NCI-H748 treated with DMSO at 0.1 percent for 48 hours (cell line): ENCODE results near the gene KIF16B.

ENCODE experiments used
- DNase-seq: peaks from one replicate; lab custom pipeline; 2025; lab: John Stamatoyannopoulos, UW

The KIF16B gene

DNA sequence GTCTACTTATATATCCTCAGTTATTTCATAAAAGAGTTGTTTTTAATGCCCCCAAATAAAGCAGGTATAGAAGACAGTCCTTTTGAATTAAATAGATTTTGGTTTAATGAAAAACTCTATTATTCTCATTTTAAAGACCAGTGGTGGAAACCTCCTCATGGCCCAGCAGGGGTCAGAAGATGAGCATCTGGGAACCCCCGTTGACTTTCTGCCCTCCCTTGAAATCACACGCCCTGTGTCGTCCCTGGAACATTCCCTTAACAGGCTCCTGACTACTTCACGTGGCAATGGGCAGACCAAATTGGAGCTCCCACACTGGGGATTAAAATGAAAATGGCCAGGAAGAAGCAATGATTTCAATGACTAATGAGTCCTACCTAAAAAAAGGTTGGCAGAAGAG lies 220.9 kb downstream of the KIF16B start:
- no peak for DNase-seq

DNA sequence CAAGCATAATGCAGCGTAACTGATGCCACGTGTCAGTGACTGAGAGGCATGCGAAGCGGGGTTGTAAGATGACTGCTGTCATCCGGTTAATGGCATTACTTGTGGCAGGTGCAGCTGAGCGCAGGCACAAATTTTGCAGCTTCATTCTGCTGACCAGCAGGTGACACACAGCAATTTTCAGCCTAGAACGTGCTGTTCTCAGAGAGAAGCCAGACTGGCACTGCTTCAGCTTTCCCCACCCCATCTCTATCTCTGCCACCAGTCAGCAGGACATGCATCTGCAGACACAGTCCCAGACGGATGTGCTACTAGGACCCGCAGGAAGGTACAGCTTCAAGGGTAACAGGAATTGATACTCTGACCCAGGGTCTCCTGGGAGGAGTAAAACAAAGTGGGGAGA lies 221.8 kb downstream of the KIF16B start:
- DNase-seq = no peak

DNA sequence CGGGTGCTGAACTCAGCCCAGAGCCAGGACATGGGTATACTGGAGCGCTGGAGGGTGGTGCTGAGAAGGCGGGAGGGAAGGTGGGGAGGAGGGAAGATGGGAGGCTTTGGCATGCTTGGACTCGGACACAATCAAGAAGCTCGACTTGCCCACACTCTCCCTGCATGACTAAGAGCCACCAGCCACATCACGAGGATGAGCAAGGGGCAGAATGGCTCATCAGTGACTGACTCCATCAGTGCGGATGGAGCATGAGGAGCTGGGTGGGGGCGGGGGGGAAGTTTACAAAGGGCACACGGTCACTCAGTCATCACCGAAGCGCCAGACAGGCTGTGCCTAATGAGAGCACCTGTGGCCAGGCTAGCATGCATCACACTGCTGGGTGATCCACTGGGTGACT lies 222.8 kb downstream of the KIF16B start:
- DNase-seq = no peak

DNA sequence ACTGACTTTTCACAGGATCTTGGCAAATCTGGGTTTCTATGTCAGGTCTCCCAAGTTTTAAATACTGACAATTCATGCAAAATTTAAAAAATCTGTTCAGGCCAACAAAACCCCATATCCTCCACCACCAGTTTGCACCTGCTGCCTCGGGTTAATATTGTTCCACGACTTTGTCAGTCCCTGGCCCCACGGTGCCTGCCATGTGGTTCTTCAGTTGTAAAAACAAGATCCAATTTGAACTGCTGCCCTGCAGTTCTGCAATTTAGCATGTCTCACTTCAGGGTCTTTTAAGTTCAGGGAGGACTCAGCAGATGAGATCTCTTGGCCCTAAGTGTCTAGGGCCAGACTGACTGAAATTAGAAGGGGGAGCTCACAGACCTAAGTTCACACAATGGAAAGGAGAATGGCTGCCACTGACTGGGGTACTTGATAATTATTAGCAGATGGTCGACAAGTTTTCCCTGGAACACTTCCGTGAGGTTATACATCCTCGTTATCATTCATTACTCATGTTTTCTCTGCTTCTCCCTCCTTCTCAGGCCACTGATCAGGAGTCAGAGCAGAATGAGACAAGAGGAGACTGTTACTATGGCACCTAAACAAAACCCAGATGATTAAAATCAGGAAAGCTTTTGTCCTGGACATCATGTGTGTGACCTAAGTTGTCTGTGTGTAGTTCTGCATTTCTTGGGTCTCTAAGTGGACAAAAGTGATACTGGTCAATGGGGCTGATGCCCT lies 223.6 kb downstream of the KIF16B start:
- DNase-seq = no peak

DNA sequence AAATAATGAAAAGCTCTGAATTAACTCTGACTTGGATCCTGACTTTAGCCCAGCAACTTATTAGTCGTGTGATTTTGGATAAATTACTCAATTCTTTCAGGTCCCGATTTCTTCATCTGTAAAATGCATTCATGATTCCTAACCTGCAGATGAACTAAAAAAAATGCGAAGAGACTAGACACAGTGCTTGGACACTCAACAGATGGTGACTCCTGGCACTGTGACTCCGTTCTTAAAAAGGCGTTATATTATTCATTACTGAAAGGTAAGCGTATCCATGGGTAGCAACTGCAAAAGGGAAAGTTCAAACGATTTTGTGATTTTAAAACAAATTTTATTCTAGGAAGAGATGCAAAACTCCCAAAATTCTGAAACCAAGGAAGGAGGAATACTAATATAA lies 226.3 kb downstream of the KIF16B start:
- DNase-seq = no peak

DNA sequence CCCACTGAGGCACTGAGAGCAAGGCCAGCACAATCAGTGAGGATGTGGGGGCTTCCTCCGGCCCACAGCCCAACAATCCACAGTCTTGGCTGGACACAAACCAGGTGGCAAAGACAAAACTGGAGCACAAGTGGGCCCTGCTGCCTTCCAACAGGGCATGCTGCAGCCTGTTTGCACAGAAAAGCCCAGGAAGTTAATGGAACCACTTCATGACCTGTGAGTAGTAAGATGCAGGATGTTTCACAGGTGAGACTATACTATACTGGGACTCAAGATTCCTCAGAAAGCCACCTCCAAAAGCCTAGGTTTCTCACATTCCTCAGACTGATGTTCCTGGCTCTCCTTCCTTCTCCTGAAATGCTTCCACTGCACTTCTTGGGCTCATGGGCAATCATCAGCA lies 235.5 kb downstream of the KIF16B start:
- DNase-seq = no peak

DNA sequence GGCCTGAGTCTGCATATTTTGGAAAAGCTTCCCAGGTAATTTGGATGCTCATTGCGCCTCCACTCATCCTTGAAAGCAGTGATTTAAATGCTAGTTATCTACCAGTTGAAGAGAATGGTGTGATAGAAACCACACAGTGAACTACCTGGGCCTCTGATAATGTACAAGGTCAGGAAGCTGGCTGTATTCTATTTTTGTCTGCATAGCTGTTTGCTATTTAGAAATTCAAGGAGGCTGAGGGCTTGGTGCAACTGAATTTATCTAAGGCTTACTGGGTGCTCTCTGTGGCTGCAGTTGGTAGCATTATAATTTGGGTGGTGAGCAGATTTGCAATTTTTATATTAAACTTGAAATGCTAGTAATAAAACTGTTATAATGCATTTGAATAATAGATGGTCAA lies 245.6 kb downstream of the KIF16B start:
- DNase-seq = no peak

- DNase-seq = no peak
Observed at GRCh38 chr20:16321291-16321690, 252.0 kb downstream of the KIF16B start.

GRCh38 chr20:16317445-16318362 lies 255.5 kb downstream of the KIF16B start:
- DNase-seq = no peak

DNA sequence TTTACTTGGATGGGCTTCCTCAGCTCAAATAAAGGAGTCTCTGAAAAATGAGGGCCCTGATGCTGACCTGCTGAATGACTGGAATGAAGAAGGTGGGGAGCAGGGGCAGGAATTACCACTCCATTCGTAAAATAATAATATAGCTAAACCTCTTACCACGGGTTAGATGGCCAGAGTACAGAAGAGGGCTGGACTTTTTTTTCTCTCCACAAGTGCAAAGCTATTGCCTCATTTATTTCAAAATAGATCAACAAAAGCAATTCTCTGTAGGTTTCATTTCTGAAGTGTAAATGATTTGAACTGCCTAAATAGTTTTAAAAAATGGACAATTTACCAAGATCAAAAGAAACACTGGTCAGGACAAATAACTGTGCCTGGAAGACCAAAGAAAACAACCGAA lies 256.7 kb downstream of the KIF16B start:
- DNase-seq = no peak

GRCh38 chr20:16314748-16315159 lies 258.5 kb downstream of the KIF16B start:
- no peak for DNase-seq

DNA sequence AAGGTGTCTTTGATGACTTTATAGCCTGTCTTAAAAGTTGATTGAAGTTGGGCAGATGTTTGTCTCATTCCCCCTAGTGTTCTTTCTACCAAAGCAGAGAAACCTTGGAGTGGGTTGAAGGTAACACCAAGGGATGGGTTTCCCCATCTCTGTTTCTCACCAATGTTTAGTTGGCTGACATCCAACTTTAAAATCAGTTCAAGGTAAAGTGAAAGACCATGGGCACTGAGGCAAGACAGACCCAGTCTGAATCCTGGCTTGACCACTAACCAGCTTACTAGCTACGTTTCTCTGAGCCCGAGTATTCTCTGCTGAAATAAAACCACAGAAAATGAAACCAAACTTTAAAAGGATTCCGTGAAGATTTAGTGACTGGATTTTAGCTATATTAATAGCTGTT lies 258.9 kb downstream of the KIF16B start:
- no peak for DNase-seq

- DNase-seq = no peak
Observed at GRCh38 chr20:16313917-16314316, 259.3 kb downstream of the KIF16B start.

- no peak for DNase-seq
Observed at GRCh38 chr20:16312998-16313397, 260.2 kb downstream of the KIF16B start.

- DNase-seq = no peak
Observed at GRCh38 chr20:16311756-16312155, 261.5 kb downstream of the KIF16B start.

- DNase-seq = no peak
Observed at GRCh38 chr20:16308754-16309153, 264.5 kb downstream of the KIF16B start.

DNA sequence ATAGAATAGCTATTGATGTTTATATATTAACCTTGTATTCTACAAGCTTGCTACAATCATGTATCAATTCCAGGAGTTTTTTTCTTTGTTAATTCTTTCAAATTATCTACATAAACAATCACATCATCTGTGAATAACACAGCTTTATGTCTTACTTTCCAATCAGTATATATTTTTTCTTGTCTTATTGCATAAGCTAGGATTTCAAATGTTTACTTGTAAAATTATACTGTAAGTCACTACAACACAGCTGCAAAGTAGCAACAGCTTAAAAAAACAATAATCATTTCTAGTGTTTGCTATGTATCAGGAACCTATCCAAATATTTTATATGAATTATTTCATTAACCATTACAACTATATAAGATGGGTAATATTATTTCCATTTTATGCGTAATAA lies 270.4 kb downstream of the KIF16B start:
- no peak for DNase-seq

DNA sequence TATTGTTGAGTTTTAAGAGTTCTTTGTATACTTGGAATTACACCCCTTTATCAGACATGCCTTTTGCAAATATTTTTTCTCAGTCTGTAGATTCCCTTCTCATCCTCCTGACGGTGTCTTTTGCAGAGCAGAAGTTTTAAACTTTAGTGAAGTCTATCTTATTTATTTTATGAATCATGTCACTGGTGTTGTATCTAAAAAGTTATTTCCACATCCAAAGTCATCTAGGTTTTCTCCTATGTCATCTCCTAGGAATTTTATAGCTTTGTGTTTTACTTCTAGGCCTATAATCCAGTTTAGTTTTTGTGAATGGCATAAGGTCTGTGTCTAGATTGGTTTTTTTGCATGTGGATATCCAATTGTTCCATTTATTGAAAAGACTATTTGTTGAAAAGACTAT lies 271.3 kb downstream of the KIF16B start:
- no peak for DNase-seq

DNA sequence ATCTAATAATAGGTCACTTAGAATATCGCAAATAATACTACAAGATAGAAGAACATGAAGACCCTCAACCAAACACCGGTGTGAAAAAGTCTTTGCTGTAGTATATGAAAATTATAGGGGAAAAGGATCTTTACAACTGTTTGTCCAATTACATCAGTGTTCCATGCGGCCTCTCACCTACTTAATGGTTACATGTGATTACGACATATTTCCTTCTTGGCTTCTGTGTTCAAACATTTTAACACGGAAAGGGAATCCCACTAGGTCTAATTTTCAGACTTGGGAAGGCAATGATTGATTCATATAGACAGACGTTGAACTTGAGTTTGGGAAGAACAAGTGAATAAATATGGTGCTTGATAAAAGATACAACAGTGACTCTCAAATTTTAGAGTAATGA lies 273.4 kb downstream of the KIF16B start:
- no peak for DNase-seq

- no peak for DNase-seq
Observed at GRCh38 chr20:16296931-16297330, 276.3 kb downstream of the KIF16B start.

- no peak for DNase-seq
Observed at GRCh38 chr20:16295534-16295933, 277.7 kb downstream of the KIF16B start.

DNA sequence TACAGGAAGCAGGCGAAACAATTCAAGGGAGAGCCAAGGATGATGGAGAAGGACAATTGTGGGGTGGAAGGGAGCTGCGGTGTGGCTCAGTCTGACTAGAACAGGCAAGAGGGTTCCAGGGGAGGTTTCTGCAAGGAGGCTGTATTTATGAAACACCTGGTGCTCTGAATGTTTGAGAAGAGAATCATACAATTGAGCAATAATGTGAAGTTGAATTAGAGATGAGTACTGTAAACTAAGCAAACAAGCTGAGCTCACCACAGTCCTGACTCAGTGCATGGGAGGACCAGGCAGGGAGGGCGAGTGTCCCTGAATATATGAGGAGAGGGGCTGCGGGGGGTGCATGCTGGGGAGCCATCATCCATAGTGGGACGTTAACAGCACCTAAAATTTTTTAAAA lies 279.7 kb downstream of the KIF16B start:
- DNase-seq = no peak

GRCh38 chr20:16292226-16292880 lies 280.9 kb downstream of the KIF16B start:
- no peak for DNase-seq
